Breast epithelium (tissue), 3 donors: ENCODE measurements around the gene NWD2.

Experiments
- POLR2A ChIP-seq: fragments of 450-650 bp; IDR thresholded peaks from one replicate; pipeline ENCODE4 v1.6.1; 2016; ENCODE audit warnings: antibody characterized with exemption, mild to moderate bottlenecking, moderate library complexity
- POLR2AphosphoS5 ChIP-seq, 3 donors: sonication (generic); formaldehyde crosslinking; IDR thresholded peaks; one replicate each; pipeline ENCODE4 v1.6.1; 2017; ENCODE audit warnings: antibody characterized with exemption in 3 of 3
- TF ChIP-seq, protein P1 (sequence below), 3 donors: fragments of 450-650 bp; IDR thresholded peaks; one replicate each; pipeline ENCODE4 v1.5.1; 2016 to 2017; ENCODE audit warnings: antibody characterized with exemption in 3 of 3, mild to moderate bottlenecking in 3 of 3, moderate library complexity in 3 of 3

- TF ChIP-seq, protein P1, sequence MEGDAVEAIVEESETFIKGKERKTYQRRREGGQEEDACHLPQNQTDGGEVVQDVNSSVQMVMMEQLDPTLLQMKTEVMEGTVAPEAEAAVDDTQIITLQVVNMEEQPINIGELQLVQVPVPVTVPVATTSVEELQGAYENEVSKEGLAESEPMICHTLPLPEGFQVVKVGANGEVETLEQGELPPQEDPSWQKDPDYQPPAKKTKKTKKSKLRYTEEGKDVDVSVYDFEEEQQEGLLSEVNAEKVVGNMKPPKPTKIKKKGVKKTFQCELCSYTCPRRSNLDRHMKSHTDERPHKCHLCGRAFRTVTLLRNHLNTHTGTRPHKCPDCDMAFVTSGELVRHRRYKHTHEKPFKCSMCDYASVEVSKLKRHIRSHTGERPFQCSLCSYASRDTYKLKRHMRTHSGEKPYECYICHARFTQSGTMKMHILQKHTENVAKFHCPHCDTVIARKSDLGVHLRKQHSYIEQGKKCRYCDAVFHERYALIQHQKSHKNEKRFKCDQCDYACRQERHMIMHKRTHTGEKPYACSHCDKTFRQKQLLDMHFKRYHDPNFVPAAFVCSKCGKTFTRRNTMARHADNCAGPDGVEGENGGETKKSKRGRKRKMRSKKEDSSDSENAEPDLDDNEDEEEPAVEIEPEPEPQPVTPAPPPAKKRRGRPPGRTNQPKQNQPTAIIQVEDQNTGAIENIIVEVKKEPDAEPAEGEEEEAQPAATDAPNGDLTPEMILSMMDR (IDR thresholded peaks at IDR 0.05): no peak
- TF ChIP-seq POLR2AphosphoS5 (IDR thresholded peaks at IDR 0.05): no peak
- no peak for TF ChIP-seq POLR2A
These were observed 148.1 kb downstream of the NWD2 start for GRCh38 chr4:37392521-37393255.
